ENCODE data around the gene ISYNA1. TPM values are rescaled to one million over a fixed set of nuclear protein-coding genes. Genes with fewer than 3 reads are reported as not detected.

Gene ISYNA1
- total and polyA plus RNA-seq, 2 of the 13 experiments (the other 11 are each of a cell fraction or from before 2014, with no cell fraction given), result 29.6 to 48.5 TPM

GRCh38 chr19:18420930-18421329 is 17.0 kb downstream of the ISYNA1 start:
- 69% methylated on average over 1 of the region's 2 CpGs for WGBS (ENCODE audit: low lambda C conversion rate)
- DNase-seq (ENCODE audit: low spot score) (no peak), ATAC-seq (no peak), FAIRE-seq (no peak)
- no peak overlapping the region for H2AFZ ChIP-seq (ENCODE audit: low read length)
- peaks cover 8% of the 10 kb centered on the region; the same call in 1 of the 2 replicates for H4K20me1 ChIP-seq (ENCODE audit: insufficient read depth, low read length)
- H3K4me1 ChIP-seq (ENCODE audit: insufficient read depth, low read length), result peaks cover 48% of the 10 kb centered on the region
- no peak for TF ChIP-seq ZNF484 (CRISPR knock-in tag; IDR thresholded peaks at IDR 0.05; ENCODE audit: borderline replicate concordance, low read depth)
- TF ChIP-seq ZNF614 (CRISPR knock-in tag; IDR thresholded peaks at IDR 0.05; ENCODE audit: borderline replicate concordance), result no peak
- TF ChIP-seq ATF2 (CRISPR knock-in tag; IDR thresholded peaks at IDR 0.05), result no peak
- no peak for TF ChIP-seq ZBTB10 (CRISPR knock-in tag; IDR thresholded peaks at IDR 0.05; ENCODE audit: borderline replicate concordance)
- no peak for TF ChIP-seq ZNF282 (IDR thresholded peaks at IDR 0.05; ENCODE audit: partially characterized antibody)
- TF ChIP-seq EHMT2 (IDR thresholded peaks at IDR 0.05; ENCODE audit: borderline replicate concordance, low read depth, low read length), result no peak
- no peak for TF ChIP-seq HNRNPH1 (optimal IDR thresholded peaks at IDR 0.05; ENCODE audit: low read depth, low read length)
- no peak for TF ChIP-seq KMT2A (CRISPR knock-in tag; IDR thresholded peaks at IDR 0.05)
- no peak for TF ChIP-seq ZUFSP (CRISPR knock-in tag; IDR thresholded peaks at IDR 0.05; ENCODE audit: borderline replicate concordance)
- TF ChIP-seq ZNF343 (CRISPR knock-in tag; IDR thresholded peaks at IDR 0.05), result no peak
- no peak for TF ChIP-seq REL (CRISPR knock-in tag; conservative IDR thresholded peaks at IDR 0.05)
- TF ChIP-seq FOXO4 (CRISPR knock-in tag; conservative IDR thresholded peaks at IDR 0.05), result no peak
- TF ChIP-seq GTF3A (CRISPR knock-in tag; conservative IDR thresholded peaks at IDR 0.05), result no peak
- TF ChIP-seq RCOR2 (CRISPR knock-in tag; IDR thresholded peaks at IDR 0.05), result no peak
- TF ChIP-seq GLI4 (CRISPR knock-in tag; IDR thresholded peaks at IDR 0.05; ENCODE audit: borderline replicate concordance), result no peak
- H3K4me3 ChIP-seq (replicated peaks in 1 of 3; ENCODE audit: insufficient read depth in 1 of 3, low read depth in 2 of 3, low read length in 3 of 3), result peak overlapping the region; percentile 60 to 78 (median 76); a peak in 4 of 6 replicates
- CTCF ChIA-PET (ENCODE audit: low intra/inter-chr PET ratio, low total read pairs), result no interaction called here
- peak overlapping the region; percentile 85 for H3K4me2 ChIP-seq (ENCODE audit: low read depth, low read length)
- BruUV-seq (replicated peaks), result no TSS peak
- H3K27me3 ChIP-seq (ENCODE audit: control insufficient read depth in 1 of 2, insufficient read depth in 2 of 2, low read length in 2 of 2), result no peaks in the 10 kb centered on the region
- no peak overlapping the region for H3K27ac ChIP-seq (ENCODE audit: extremely low read length, insufficient read depth, low read length)
- H3K9me3 ChIP-seq (ENCODE audit: low read length), result no peaks in the 10 kb centered on the region
- H3K79me2 ChIP-seq (ENCODE audit: insufficient read depth, low read length), result peaks cover 31% of the 10 kb centered on the region
- in situ Hi-C loops (cut with HindIII; ENCODE audit: extremely low pct_ligation_motif_present, low pct_unique_long_range_greater_than_20kb) (no loop called here), intact Hi-C loops (cut with micrococcal nuclease; ENCODE audit: unreplicated experiment) (no loop called here)
- POLR2A ChIA-PET, result interaction anchor here (1.2 kb wide), 2 partner anchors 18 to 41 kb away, joined by 3 to 4 read pairs; partner anchors contain the start of gene ISYNA1
- 0 out of 5 replicates have a peak, but pooled peaks cover 0 to 3% of the 10 kb centered on the region in 2 experiments for H3K36me3 ChIP-seq (replicated peaks in 1 of 2; ENCODE audit: control insufficient read depth in 1 of 2, insufficient read depth in 2 of 2, low read length in 2 of 2)
- 0 out of 2 replicates have a peak overlapping the region, but pooled peaks have one; percentile 29 for H3K9ac ChIP-seq (ENCODE audit: insufficient read depth, low read depth, low read length)
